ENCODE results near the gene KCNAB1. TPM values are rescaled to one million over a fixed set of nuclear protein-coding genes. Genes with fewer than 3 reads are reported as not detected.
A peak's percentile ranks its signal among the peaks of the same experiment; 100 is the strongest.

KCNAB1 gene
- total RNA-seq, 2 donors from 2014 or later: 2.6 to 3.5 TPM

- intact Hi-C loops (cut with DNase I): no loop called here
- ATAC-seq (no peak), DNase-seq (no peak)
Measured at GRCh38 chr3:156377718-156378117, 257.3 kb downstream of the KCNAB1 start.

DNA sequence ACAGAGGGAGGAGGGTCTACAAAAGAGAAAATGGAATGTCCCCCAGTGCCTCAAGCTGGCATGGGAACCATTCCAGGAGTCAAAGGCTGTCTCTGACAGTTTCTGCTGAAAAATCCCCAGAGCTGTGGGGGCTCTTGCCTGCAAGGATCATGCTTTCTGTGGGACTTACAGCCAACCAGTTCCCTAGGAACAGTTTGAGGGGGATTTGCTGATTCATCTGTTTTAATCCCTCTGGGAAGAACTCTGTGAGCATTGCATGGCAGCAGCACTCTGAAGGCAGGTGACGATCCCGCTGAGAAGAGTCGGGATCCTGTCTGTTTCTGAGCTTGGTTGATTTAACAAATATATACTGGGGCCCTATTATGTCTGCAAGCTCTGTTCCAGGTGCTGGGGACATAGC is 258.5 kb downstream of the KCNAB1 start:
- DNase-seq (no peak), ATAC-seq (no peak)
- intact Hi-C loops (cut with DNase I): no loop called here

GRCh38 chr3:156379327-156379726 is 258.9 kb downstream of the KCNAB1 start:
- ATAC-seq: no peak
- no peak for DNase-seq
- intact Hi-C loops (cut with DNase I): no loop called here

DNA sequence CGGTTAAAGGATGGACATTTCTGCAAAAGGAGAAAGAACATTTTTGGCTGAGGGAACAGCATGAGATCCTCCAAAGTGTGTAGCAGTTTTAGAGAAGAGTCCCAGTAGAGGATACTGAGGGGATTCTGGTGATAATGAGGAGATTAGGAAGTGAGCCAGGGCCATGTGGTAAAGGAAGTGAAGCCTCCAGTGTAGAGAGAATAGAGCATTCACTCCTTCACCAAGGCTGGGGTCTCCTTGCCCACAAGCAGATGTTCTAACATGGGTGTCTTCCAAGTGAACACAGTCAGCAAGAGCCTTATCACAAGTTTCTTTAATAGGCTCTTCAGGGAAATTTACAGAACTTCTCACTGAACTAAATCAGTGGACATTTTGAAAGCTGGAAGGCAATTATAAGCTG is 260.9 kb downstream of the KCNAB1 start:
- no peak for ATAC-seq
- intact Hi-C loops (cut with DNase I): no loop called here
- no peak for DNase-seq

- ATAC-seq: peak in 1 of 2 donors; percentile 27
- DNase-seq: no peak
- intact Hi-C loops (cut with DNase I): no loop called here
Measured at GRCh38 chr3:156382458-156383346, 262.3 kb downstream of the KCNAB1 start.

GRCh38 chr3:156383441-156384025 is 263.2 kb downstream of the KCNAB1 start:
- ATAC-seq: peak in 1 of 2 donors; percentile 43
- intact Hi-C loops (cut with DNase I): no loop called here
- DNase-seq: no peak

DNA sequence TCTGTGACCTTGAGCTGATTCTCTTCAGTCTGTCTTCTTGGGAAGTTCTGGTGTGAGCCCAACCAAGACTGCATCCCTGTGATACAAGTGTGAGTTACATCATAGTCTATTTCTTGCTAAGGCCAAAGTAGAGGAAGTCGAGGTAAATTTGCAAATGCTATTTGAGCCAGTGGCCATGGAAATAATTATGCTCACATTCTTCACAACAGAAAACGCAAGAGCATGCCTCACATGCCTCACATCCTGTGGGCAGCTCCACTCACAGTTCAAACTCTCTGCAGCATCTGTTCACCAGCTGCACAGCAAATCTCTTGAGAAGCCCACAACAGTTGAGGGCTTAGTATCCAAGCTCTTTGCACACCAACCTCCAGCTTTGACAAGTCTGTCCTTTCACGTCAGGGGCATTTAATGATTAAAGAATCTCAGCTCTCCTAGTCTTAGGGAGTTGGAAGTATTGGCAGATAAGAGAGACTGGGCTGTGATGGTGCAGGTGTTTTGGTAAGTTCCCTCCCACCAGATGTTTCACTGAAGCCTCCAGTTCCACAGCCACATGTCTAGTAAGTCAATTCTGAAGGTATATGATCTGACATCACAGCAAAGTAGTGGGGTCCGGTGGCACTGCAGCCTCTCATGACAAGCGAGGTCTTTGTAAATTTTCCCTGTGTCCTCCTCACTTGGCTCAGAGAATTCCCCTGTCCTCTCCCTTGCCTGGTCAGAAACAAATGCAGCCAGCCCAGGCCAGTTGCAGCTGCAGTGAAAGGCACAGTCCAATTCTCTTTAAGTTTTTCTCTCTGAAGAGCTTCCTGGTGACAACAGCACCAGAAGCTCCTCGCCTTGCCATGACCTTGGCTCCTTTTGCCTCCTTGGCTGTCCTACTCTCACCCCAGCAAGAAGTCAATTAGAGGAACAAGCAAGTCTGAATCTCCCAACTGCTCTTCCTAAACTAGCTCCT is 268.4 kb downstream of the KCNAB1 start:
- intact Hi-C loops (cut with DNase I): no loop called here
- ATAC-seq (peak; percentile 27 to 90), DNase-seq (no peak)

DNA sequence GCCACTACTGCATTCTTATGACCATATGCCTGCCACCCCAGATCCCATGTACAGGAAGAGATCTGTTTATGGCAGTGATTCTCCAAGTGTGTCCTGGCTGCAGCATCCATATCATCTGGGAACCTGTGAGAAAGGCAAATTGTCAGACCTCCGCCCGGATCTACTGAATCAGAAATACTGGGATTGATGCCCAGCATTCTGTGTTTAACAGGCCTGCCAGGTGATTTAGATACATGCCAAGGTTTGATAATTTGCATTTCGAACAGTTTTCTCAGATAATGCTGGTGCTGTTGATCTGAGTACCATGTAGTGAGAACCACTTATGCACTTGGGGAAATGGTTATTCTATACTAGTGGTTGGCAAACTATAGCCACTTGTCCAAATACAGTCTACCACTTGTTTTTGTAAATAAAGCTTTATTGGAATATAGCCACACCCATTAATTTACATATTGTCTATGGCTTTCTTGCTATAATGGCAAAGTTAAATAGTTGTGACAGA is 269.1 kb downstream of the KCNAB1 start:
- intact Hi-C loops (cut with DNase I): no loop called here
- no peak for ATAC-seq
- no peak for DNase-seq

DNA sequence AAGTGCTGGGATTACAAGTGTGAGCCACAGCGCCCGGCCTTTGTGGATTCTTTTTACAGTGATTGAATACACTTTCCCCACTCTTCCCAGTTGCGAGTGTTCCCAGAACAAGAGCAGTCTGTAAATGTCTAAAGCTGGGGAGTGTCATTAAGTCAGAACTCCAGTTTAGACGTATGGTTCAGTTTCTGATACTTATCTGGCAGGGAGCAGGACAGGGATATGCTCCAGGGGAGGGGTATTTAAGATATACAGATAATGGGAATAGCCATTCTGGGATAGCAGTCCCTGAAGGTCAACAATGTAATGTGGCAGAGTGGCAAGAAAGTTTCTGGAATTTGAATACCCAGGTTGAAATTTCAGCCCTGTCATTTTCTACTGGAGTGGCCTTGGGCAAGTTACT is 270.5 kb downstream of the KCNAB1 start:
- intact Hi-C loops (cut with DNase I): no loop called here
- no peak for DNase-seq
- ATAC-seq: no peak

GRCh38 chr3:156395961-156396710 is 275.8 kb downstream of the KCNAB1 start:
- intact Hi-C loops (cut with DNase I): no loop called here
- ATAC-seq: no peak
- DNase-seq: no peak

DNA sequence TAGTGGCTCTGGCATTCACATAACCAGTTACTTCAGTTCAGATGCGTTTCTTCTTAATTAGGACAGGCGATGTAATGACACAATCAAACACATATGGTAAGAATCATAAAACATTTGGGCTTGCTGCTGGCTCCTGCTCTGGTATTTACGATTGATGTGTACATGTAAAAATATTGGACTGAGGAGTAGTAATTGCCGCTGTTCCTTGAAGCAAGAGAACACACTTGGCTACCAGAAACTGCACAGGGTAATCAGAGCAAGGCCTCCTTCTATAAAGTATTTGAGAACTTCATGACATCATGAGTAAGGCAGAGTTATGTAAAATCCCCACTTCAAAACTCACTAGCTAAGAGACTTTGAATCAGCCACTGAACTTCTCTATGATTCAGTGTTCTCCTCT is 276.5 kb downstream of the KCNAB1 start:
- no peak for ATAC-seq
- no peak for DNase-seq
- intact Hi-C loops (cut with DNase I): no loop called here

GRCh38 chr3:156397534-156397933 is 277.2 kb downstream of the KCNAB1 start:
- intact Hi-C loops (cut with DNase I): no loop called here
- DNase-seq (no peak), ATAC-seq (no peak)

- no peak for ATAC-seq
- no peak for DNase-seq
- intact Hi-C loops (cut with DNase I): no loop called here
Measured at GRCh38 chr3:156400062-156400461, 279.7 kb downstream of the KCNAB1 start.

DNA sequence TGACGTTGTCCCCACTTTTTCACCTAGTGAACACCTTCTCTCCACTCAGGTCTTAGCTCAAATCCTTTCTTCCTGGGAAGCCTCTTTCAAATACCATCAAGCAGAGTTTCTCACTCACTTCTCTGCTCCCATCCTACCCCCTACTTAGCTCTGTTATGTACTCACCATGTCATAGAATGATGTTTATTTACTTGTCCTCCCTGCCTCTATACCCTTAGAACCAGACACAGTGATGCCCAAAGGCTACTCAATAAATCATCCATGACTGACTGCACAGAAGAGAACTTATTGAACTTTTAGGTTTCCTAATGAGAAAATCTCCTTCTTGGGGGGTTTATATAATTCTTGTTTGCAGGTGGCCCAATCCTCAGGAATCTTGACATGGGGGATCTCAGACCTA is 280.4 kb downstream of the KCNAB1 start:
- ATAC-seq (no peak), DNase-seq (no peak)
- intact Hi-C loops (cut with DNase I): no loop called here

GRCh38 chr3:156404217-156404616 is 283.8 kb downstream of the KCNAB1 start:
- ATAC-seq (no peak), DNase-seq (no peak)
- intact Hi-C loops (cut with DNase I): no loop called here

DNA sequence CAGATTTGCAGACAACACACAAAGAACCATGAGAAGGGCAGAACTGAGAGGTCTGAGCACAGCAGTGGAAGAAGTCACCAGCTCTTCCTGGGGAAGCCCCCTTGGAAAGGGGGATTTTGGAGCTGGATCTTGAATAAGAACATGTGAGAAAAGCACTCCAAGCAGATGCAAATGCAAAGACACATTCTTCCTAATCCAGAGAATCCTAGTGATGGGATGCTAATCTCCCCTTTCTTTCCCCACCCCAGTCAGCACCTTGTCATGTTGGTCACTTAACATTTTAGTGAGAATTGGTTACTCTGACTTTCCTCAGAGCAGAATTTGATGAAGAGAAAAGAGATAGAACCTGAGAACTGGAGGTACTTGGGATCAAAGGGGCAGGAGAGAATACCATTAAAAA is 286.0 kb downstream of the KCNAB1 start:
- no peak for DNase-seq
- intact Hi-C loops (cut with DNase I): no loop called here
- no peak for ATAC-seq

- DNase-seq: no peak
- intact Hi-C loops (cut with DNase I): no loop called here
- ATAC-seq: no peak
Measured at GRCh38 chr3:156407617-156408225, 287.3 kb downstream of the KCNAB1 start.

- ATAC-seq: no peak
Measured at GRCh38 chr3:156409694-156410093, 289.3 kb downstream of the KCNAB1 start.

DNA sequence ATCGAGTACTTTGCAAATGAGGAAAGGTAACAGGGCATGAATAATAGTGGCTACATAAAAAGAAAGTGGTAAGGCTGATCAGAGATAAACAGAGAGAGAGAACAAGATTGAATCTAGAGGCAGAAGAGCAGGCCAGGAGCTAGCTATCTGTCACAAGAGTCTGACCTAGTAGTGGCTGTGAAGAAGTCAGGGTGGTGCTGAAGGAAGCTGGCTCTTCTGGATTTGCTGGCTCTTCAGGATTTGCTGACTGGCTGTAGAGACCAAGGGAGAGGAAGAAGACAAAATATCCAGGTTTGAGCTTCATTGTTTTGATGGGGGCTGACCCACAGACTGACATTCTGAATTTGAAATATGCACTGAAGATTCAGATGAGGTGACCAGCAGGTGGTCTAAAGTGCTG is 292.2 kb downstream of the KCNAB1 start:
- no peak for ATAC-seq
- intact Hi-C loops (cut with DNase I): no loop called here
- no peak for DNase-seq

More at GRCh38 chr3:156409694-156410093, 289.3 kb downstream of the KCNAB1 start:
- no peak for DNase-seq
- intact Hi-C loops (cut with DNase I): no loop called here

Data from left cardiac atrium (tissue), 4 donors.